ACC112 (cell line): Measurements from ENCODE around the gene SCG2.

Experiments used
- H2AFZ ChIP-seq: fragments of 200-600 bp; sonication (generic); one replicate; pipeline ENCODE4 v1.6.0; 2017; ENCODE audit warnings: antibody characterized with exemption, low read length; ENCODE audit not compliant: unreplicated experiment
- H3K27ac ChIP-seq: fragments of 200-600 bp; sonication (generic); 2 replicates; pipeline ENCODE4 v1.5.1; 2014; ENCODE audit warnings: low read depth, mild to moderate bottlenecking, antibody characterized with exemption, low read length, moderate library complexity
- H3K27me3 ChIP-seq: fragments of 200-600 bp; sonication (generic); 2 replicates; pipeline ENCODE4 v1.6.1; 2014; ENCODE audit warnings: mild to moderate bottlenecking, antibody characterized with exemption, low read length, moderate library complexity, mixed read lengths; ENCODE audit not compliant: insufficient read depth
- H3K36me3 ChIP-seq: fragments of 200-600 bp; sonication (generic); 2 replicates; pipeline ENCODE4 v1.6.1; 2016; ENCODE audit warnings: mild to moderate bottlenecking, antibody characterized with exemption, low read length, moderate library complexity, mixed read lengths; ENCODE audit not compliant: insufficient read depth
- H3K4me1 ChIP-seq: fragments of 200-600 bp; sonication (generic); one replicate; pipeline ENCODE4 v1.6.1; 2016; ENCODE audit warnings: low read length, mixed read lengths; ENCODE audit not compliant: insufficient read depth, unreplicated experiment, control insufficient read depth
- H3K4me3 ChIP-seq: fragments of 200-600 bp; sonication (generic); 2 replicates; pipeline ENCODE4 v1.5.1; 2014; ENCODE audit warnings: mild to moderate bottlenecking, low read depth, low read length
- H3K79me2 ChIP-seq: fragments of 200-600 bp; sonication (generic); one replicate; pipeline ENCODE4 v1.6.0; 2016; ENCODE audit warnings: low read length; ENCODE audit not compliant: control insufficient read depth, unreplicated experiment, insufficient read depth

SCG2 gene

DNA sequence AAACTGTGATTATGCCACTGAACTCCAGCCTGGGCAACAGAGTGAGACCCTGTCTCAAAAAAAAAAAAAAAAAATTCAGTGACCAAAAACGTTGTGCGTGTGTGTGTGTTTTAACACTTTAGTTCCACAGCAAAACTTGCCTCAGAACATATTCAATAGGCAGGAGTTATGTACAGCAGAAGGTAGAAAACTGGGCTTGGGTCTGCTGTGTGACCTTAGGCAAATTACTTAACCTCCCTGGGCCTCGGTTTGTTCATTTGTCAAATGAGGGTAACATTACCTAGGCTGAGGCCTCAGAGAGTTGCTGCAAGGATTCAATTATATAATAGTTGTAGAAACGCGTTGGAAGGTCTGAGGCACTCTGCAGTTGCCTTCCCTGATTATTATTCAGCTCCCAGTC lies 10.3 kb upstream of the SCG2 start:
- Histone ChIP-seq H3K4me1 (peaks cover 10% of the 10 kb centered on the region), H3K27me3 (no peaks in the 10 kb centered on the region), H3K27ac (peak overlapping the region; percentile 67), H3K36me3 (no peaks in the 10 kb centered on the region), H3K4me3 (peak overlapping the region; percentile 68), H3K79me2 (no peaks in the 10 kb centered on the region), H2AFZ (peak overlapping the region; percentile 84)

DNA sequence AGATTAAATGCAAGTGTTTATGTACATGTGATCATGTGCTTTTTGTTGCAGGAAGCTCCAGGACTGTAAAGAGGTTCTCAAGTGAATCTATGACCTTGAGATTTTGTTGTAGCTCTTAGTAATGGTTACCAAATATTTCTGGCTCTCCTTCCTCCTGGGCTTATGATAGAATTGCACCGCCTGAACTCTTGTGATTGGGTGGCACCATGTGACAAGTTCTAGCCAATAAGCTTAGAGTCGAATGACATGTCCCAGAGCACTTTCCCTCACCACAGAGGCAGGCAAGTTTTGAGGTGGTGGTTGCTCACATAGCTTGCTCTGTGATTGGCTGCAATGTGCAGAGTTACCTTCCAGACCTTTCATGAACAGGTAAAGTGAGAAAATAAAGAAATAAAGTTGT lies 8.9 kb upstream of the SCG2 start:
- Histone ChIP-seq H3K27me3 (no peaks in the 10 kb centered on the region), H2AFZ (no peak overlapping the region), H3K36me3 (no peaks in the 10 kb centered on the region), H3K4me1 (peaks cover 10% of the 10 kb centered on the region), H3K27ac (no peak overlapping the region), H3K79me2 (no peaks in the 10 kb centered on the region), H3K4me3 (no peak overlapping the region)

DNA sequence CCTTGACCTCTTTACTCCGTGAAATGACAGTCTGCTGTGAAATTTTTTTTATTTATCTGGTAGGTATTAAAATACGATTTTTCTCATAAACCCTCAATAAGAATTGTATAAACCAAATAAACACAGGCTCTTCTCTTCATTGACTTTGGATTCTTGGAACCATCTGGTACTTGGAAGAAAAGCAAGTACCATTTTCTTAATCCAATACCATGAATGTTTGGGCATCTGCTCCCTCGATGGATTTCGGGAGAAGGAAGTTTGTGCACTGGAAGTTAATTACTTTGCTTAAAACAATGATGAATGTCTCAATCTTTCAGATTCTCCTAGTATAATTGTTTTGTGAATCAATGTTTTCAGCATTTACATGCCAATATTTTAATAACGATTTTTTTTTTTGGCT lies 5.3 kb upstream of the SCG2 start:
- H3K4me1 ChIP-seq, result peaks cover under 1% of the 10 kb centered on the region
- no peaks in the 10 kb centered on the region for H3K27me3 ChIP-seq
- H3K27ac ChIP-seq, result no peak overlapping the region
- H3K36me3 ChIP-seq, result no peaks in the 10 kb centered on the region
- no peak overlapping the region for H3K4me3 ChIP-seq
- H3K79me2 ChIP-seq, result no peaks in the 10 kb centered on the region
- no peak overlapping the region for H2AFZ ChIP-seq

DNA sequence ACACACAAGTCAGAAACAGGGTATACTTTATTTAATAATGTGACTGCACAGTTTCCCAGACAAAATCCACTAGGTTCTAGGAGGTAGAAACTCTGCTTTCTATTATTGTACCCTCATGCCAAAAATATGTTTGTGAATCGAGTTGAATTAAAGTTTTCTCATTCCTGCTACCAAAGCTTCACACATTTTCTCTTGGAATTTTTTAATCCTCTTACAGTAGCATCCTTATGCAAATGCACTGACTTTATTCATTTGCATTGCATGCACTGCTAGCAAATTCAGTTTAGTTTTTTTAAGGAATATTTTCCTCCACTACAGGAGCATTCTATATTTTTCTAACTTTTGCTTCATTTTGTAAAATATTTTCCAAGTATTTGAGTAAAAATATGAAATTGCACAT lies 4.8 kb upstream of the SCG2 start:
- H2AFZ ChIP-seq, result no peak overlapping the region
- H3K27ac ChIP-seq, result no peak overlapping the region
- H3K79me2 ChIP-seq, result no peaks in the 10 kb centered on the region
- H3K27me3 ChIP-seq, result no peaks in the 10 kb centered on the region
- H3K4me3 ChIP-seq, result no peak overlapping the region
- H3K36me3 ChIP-seq, result no peaks in the 10 kb centered on the region
- no peaks in the 10 kb centered on the region for H3K4me1 ChIP-seq

DNA sequence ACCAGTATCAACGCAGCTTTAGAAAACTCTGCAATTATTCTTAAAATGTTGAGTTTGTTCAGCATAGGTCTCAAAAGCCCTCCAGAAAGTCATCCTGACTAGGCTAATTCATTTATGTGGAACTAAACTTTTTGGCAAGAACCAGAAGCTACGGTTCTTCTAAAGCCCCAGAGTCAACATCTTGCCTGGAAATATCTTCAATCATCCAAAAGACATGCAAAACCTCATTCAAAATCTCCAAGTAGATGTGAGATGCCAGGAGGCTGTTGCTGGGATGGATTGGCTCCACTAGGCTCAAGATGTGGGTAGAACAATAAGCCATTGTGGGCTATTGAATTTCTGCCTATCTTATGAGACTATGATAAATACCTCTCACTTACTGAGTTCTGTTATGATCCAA lies 2.1 kb upstream of the SCG2 start:
- no peaks in the 10 kb centered on the region for H3K36me3 ChIP-seq
- no peak overlapping the region for H3K4me3 ChIP-seq
- H3K79me2 ChIP-seq, result no peaks in the 10 kb centered on the region
- no peak overlapping the region for H2AFZ ChIP-seq
- H3K27ac ChIP-seq, result no peak overlapping the region
- H3K27me3 ChIP-seq, result no peaks in the 10 kb centered on the region
- peaks cover 10% of the 10 kb centered on the region for H3K4me1 ChIP-seq

DNA sequence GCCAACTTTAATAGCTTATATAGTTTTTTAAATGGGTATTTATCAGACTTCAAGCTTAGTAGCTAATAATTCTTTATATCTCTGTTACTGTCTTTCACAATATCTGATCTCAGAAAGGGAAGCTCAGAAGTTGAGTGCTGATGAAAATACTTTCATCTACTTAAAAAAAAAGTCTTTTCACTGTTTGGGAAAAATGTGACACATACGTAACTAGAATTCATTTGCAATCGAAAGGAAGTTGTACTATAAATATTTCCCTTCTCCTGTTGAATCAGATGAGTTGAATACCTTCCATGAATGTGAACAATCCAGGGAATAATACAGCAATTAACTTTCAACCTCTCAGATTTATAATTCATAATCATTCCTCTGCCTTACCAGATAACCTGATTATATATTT lies 811 bp upstream of the SCG2 start:
- Histone ChIP-seq H3K27me3 (no peaks in the 10 kb centered on the region), H3K4me1 (peaks cover 20% of the 10 kb centered on the region), H3K36me3 (no peaks in the 10 kb centered on the region), H3K27ac (no peak overlapping the region), H3K79me2 (no peaks in the 10 kb centered on the region), H2AFZ (no peak overlapping the region), H3K4me3 (no peak overlapping the region)

DNA sequence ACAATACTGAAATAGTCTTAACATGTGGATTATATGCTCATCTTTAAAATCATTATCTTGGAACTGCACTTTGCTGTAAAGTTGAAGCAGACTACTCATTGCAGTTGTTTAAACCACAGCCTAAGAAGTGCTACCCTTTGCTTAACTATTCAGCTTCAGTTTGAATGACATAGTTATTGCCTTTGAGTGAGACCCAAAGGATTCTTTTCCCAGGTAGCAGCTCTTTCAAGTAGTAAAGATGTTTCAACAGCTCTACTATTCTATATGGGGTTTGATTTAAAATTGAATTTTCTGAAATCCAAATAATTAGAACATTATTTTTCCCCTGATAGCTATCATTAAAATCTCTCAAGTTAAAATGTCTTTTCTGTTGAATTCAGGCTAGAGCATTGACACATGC lies 1.1 kb downstream of the SCG2 start:
- Histone ChIP-seq H3K4me3 (no peak overlapping the region), H3K36me3 (no peaks in the 10 kb centered on the region), H3K79me2 (no peaks in the 10 kb centered on the region), H2AFZ (no peak overlapping the region), H3K4me1 (peaks cover 37% of the 10 kb centered on the region), H3K27me3 (no peaks in the 10 kb centered on the region), H3K27ac (no peak overlapping the region)

DNA sequence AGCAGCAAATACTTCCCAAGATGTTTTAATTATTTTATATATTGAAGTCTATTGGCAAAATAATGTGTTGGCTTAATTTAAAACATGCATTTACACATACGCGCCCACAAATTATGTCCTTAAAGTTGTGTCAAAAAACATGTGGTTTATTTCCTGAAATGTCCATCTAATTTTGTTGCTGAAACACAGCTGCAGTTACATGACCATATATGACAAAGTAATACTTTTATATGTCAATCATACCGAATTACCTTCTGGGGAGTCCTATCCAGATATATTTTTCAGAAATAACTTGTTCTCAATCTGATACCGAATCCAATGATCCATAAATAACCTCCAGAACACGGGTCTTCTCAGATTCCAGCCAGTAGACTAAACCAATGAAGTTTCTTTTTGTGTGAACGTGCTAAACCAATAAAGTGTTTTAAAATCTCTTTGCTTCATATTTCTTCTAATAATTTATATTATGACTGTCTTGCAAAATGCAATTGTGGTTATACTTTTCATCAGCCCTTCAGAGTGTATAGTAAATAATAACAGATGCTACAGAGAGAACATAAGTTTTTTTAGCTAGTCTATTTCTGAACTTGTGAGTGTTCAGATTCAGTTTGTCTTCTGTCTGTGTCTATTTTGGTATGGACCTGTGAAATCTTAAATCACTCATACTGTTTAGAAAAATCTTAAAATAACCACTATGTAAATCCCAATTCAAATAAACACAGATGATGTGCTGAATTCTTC lies 2.4 kb downstream of the SCG2 start:
- Histone ChIP-seq H2AFZ (no peak overlapping the region), H3K27ac (peak overlapping the region; percentile 89), H3K79me2 (no peaks in the 10 kb centered on the region), H3K27me3 (no peaks in the 10 kb centered on the region), H3K4me3 (peak overlapping the region; percentile 36; the same call in 1 of the 2 replicates), H3K4me1 (peaks cover 37% of the 10 kb centered on the region), H3K36me3 (no peaks in the 10 kb centered on the region)

DNA sequence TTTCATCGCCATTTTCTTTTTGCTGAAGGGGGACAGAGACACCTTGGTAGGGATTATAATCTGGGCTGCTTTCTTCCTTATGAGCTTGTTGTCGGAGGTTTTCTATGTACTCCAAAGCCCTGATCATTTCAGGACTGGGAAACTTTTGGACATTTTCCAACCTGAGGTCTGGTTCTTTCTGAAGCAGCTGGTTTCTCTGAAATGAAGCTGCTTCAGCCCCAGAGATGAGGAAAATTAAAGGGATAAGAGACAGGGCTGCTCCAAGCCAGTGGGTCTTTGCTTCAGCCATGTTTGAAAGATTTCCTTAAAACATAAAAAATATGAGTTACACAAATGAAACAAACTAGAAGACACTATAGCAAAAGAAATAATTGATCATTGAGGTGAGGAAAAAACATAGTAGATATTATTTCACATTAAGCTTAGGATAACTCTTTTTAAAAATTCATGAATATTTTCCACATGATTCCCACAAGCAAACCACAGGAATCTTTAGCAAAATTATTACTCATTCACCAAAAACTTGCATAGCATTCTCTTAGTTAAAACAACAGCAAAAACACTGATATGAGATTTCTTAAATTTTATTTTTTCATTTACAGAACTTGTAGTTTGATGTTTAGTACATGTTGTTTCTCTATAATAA lies 3.0 kb downstream of the SCG2 start:
- no peaks in the 10 kb centered on the region for H3K36me3 ChIP-seq
- H3K4me3 ChIP-seq, result peak overlapping the region; percentile 34; the same call in 1 of the 2 replicates
- peaks cover 37% of the 10 kb centered on the region for H3K4me1 ChIP-seq
- peak overlapping the region; percentile 28 for H2AFZ ChIP-seq
- no peaks in the 10 kb centered on the region for H3K27me3 ChIP-seq
- H3K27ac ChIP-seq, result peak overlapping the region; percentile 89
- no peaks in the 10 kb centered on the region for H3K79me2 ChIP-seq

DNA sequence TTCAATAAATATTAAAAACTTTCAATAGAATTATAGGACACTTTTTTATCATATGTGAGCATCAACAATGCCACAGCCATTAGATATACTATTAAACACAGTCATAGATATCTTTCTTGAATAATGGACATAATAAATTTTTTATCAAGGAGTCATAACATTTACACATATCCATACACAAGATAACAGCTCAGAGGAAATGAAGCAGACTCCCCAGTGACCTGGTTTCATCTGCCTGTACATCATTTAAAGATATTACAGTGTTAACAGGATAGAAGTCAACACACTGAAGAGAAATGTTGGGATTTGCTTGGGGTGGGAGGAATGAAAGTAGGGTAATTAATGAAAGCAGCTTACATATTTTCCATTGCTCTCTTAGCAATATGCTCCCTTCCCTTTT lies 5.1 kb downstream of the SCG2 start:
- Histone ChIP-seq H3K27ac (0 out of 2 replicates have a peak overlapping the region, but pooled peaks have one; percentile 19), H3K4me3 (no peak overlapping the region), H2AFZ (no peak overlapping the region), H3K27me3 (no peaks in the 10 kb centered on the region), H3K79me2 (no peaks in the 10 kb centered on the region), H3K4me1 (peaks cover 37% of the 10 kb centered on the region), H3K36me3 (no peaks in the 10 kb centered on the region)

DNA sequence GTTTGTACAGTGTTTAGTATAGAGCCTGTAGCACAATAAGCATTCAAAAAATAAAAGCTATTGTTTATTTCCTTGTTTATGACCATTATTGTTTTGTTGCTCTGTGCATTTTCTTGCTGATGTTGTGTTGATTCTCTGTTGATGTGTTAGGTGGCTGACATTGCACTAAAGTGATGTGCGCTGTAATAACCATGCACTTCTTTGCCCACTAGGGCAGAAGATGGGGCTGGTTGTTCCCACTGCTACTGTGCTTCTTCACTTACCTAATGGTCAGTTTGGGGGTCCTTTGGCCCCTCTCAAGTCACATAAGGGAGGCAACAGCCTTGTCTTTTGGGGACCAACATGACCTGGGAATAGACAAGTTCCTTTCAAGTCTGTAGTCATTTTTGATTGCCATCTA lies 6.0 kb downstream of the SCG2 start:
- H3K27ac ChIP-seq, result no peak overlapping the region
- H3K27me3 ChIP-seq, result no peaks in the 10 kb centered on the region
- no peak overlapping the region for H2AFZ ChIP-seq
- no peak overlapping the region for H3K4me3 ChIP-seq
- H3K36me3 ChIP-seq, result no peaks in the 10 kb centered on the region
- peaks cover 45% of the 10 kb centered on the region for H3K4me1 ChIP-seq
- no peaks in the 10 kb centered on the region for H3K79me2 ChIP-seq
